Ovary (tissue), 9 donors: ENCODE results near the gene BRD4. TPM values are rescaled to one million over a fixed set of nuclear protein-coding genes. Genes with fewer than 3 reads are reported as not detected.

Experiments
- DNase-seq, 5 donors: peaks; one replicate each; pipeline ENCODE4 v3.0.0-alpha.2; 2019 to 2020
- H3K27ac ChIP-seq, 2 donors: fragments of 200-600 bp; one replicate each; pipeline versions ENCODE4 v1.5.1 to v1.8.0; 2019 to 2022
- H3K27me3 ChIP-seq: fragments of 200-600 bp; one replicate; pipeline ENCODE4 v1.8.0; 2022
- H3K36me3 ChIP-seq: fragments of 200-600 bp; sonication (generic); one replicate; pipeline ENCODE4 v1.5.1; 2019
- H3K4me1 ChIP-seq: one replicate; pipeline ENCODE4 v1.8.1; 2013; ENCODE audit warnings: mild to moderate bottlenecking, moderate library complexity; ENCODE audit not compliant: insufficient read depth
- H3K4me3 ChIP-seq: fragments of 200-600 bp; sonication (generic); one replicate; pipeline ENCODE4 v1.5.1; 2017
- H3K9me3 ChIP-seq, 2 donors: fragments of 200-600 bp in 1 of 2; sonication (generic) in 1 of 2; one replicate each; pipeline versions ENCODE4 v1.5.1 to v1.8.1; 2013 to 2019; ENCODE audit warnings: mild to moderate bottlenecking in 1 of 2, moderate library complexity in 1 of 2
- EP300 ChIP-seq: sonication (generic); formaldehyde crosslinking; IDR thresholded peaks from one replicate; pipeline ENCODE4 v1.6.1; 2017; ENCODE audit warnings: antibody characterized with exemption
- POLR2A ChIP-seq: fragments of 450-650 bp; IDR thresholded peaks from one replicate; pipeline ENCODE4 v1.6.1; 2017; ENCODE audit warnings: antibody characterized with exemption, mild to moderate bottlenecking, moderate library complexity
- WGBS, 3 donors: extraction: QIAGEN DNeasy Blood & Tissue Kit in 1 of 3; methylation state at CpG; one replicate each; pipeline versions ENCODE4 v1.1.5 to v1.1.7; 2013 to 2017; 5-methylcytosine and 5-hydroxymethylcytosine counted together
- intact Hi-C, 4 donors: fragments of 100-400 bp; cut with DNase I; formaldehyde crosslinking; loops; one replicate each; pipeline versions ENCODE4 v1.11.0 to v1.15.1; 2022 to 2023
- polyA plus RNA-seq, 2 donors: library from polyadenylated mRNA; stranded (reverse); fragments of 200-250 nt in 1 of 2; fragments of 350-450 nt in 1 of 2; fragmentation: Illumina TruSeq in 1 of 2; extraction: RNeasy Lipid Tissue Mini Kit (QIAGEN cat#74804) in 1 of 2; gene quantifications; one replicate each; pipeline ENCODE4 v1.2.3, GENCODE V29; 2013 to 2014
- total RNA-seq, 7 donors: library from RNA; depleted of rRNA in 2 of 7; stranded (reverse); fragments of >200 nt in 2 of 7; fragmentation: NEBNext Ultra II Directional in 3 of 7; extraction: Animal tissue kit (Norgen Biotek cat#: 25700) in 3 of 7; gene quantifications; one replicate each; pipeline versions ENCODE4 v1.1.0 to v1.2.4, GENCODE V29; 2016 to 2023
- TF ChIP-seq, protein P1 (sequence below), 3 donors: fragments of 450-650 bp in 2 of 3; fragments of 200-600 bp in 1 of 3; IDR thresholded peaks; one replicate each; pipeline versions ENCODE4 v1.5.1 to v1.8.0; 2016 to 2022; ENCODE audit warnings: antibody characterized with exemption in 3 of 3, mild to moderate bottlenecking in 1 of 3
- donor health status: DM: no; HTN: no; CAD: no; lungs with moderate emphysema.
- donor health status: DM: no; HTN: no; CAD: no.
- donor health status: Bipolar disorder and iron deficiency.
- donor health status: DM: yes; HTN: yes; CAD: no.
- donor health status: DM: no; HTN: no; CAD: no.
- donor health status: DM: yes; HTN: yes; CAD: no.

The BRD4 gene
- total and polyA plus RNA-seq, 9 donors, result 19.6 to 127 (median 90.4) TPM

DNA sequence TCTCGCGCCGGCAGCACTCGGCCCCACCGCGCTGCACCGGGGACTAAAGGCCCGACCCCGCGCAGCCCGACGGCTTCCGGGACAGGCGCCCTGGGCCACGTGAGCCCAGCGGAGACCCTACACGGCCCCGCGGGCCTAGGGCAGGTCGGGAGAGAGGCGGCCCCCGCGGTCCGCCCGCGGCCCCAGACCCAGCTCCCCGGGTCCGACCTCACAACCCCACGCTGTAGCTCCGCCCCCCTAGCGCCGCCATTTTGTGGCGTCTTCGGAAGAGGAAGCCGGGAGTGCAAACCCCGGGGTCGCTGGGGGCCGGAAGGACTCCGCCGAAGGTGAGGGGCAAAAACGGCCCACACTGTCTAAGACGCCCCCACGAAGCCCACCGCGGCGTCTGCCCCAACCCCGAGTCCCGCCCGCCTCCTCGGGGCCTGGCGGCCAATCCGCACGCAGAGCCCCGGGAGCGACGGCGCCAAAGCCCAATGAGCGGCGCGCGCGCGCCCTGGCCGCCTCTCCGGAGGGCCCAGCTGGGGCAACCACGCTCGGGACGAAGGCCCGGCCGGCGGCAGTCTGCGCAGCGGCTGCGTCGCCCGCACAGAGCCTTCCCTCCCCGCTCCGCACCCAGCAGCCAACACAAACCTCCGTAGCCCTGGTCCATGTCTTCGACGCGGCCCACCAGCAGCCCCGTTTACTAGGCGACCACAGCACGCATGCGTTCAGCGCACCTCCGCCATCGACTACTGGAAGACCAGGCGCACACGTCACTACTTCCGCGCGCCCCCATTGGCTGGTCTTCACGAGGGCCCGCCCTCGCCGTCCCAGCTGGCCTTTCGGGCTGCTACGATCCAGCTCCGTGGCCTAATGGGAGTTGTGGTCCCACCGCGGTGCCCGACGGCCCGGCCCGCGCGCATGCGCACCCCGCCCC is 47.0 kb upstream of the BRD4 start, which contains the start of gene AKAP8:
Gene AKAP8, minus strand, starts transcription at position 705 of the 916 bp plus-strand sequence. Its CDS starts 56 bp downstream, at position 649.
- Histone ChIP-seq H3K27me3 (no peaks in the 10 kb centered on the region), H3K4me1 (peaks cover 20% of the 10 kb centered on the region), H3K9me3 (no peaks in the 10 kb centered on the region), H3K4me3 (peak within 1 kb of the TSS; percentile 97), H3K27ac (peak within 1 kb of the TSS; percentile 82 to 97), H3K36me3 (no peaks in the 10 kb centered on the region)
- TF ChIP-seq POLR2A (peak; percentile 91), EP300 (no peak)
- TF ChIP-seq, protein P1, sequence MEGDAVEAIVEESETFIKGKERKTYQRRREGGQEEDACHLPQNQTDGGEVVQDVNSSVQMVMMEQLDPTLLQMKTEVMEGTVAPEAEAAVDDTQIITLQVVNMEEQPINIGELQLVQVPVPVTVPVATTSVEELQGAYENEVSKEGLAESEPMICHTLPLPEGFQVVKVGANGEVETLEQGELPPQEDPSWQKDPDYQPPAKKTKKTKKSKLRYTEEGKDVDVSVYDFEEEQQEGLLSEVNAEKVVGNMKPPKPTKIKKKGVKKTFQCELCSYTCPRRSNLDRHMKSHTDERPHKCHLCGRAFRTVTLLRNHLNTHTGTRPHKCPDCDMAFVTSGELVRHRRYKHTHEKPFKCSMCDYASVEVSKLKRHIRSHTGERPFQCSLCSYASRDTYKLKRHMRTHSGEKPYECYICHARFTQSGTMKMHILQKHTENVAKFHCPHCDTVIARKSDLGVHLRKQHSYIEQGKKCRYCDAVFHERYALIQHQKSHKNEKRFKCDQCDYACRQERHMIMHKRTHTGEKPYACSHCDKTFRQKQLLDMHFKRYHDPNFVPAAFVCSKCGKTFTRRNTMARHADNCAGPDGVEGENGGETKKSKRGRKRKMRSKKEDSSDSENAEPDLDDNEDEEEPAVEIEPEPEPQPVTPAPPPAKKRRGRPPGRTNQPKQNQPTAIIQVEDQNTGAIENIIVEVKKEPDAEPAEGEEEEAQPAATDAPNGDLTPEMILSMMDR (IDR thresholded peaks at IDR 0.05), result no peak
- peak; percentile 98 to 99 (median 98) for DNase-seq
- intact Hi-C loops, result loop anchor here in 1 of 4 donors (1.0 to 10.0 kb wide), 3 partner anchors 47 to 175 kb away; partner anchors contain the start of gene BRD4
- 0 to 1% (median 0%) methylated on average over 57 to 109 of the region's 111 CpGs for WGBS, 3 donors

DNA sequence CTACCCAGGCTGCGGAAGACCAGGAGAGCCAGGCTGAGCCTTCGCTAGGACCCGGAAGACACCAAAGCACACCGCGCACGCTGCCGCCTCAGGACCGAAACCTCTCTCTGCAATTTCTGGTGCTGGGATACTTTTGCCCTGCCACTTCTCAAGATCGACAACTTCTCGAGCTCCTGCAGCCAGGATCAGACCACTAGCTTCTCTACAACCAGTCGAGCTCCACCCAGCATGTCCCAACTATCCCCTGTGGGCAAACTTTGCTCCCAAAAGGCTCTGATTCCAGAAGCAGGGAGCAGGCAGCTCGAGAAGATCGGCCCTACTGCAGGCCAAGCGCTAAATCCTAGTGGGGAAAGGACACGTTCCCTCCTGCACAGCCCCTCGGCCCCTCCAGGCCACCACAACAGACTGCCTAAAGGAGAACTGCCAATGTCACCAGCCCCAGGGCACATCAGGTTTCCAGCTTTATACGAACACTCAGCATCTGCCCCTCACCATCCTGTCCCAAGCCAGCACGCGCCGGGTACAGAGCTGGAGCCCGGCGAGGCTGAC is 46.3 kb upstream of the BRD4 start:
- Histone ChIP-seq H3K9me3 (no peaks in the 10 kb centered on the region), H3K4me1 (peaks cover 24% of the 10 kb centered on the region), H3K27ac (peak overlapping the region in 1 of 2 donors; percentile 97), H3K36me3 (no peaks in the 10 kb centered on the region), H3K4me3 (peak overlapping the region; percentile 97), H3K27me3 (no peaks in the 10 kb centered on the region)
- DNase-seq, result no peak
- TF ChIP-seq POLR2A (no peak), EP300 (no peak)
- TF ChIP-seq, protein P1 (IDR thresholded peaks at IDR 0.05), result no peak
- intact Hi-C loops, result loop anchor here in 1 of 4 donors (1.0 to 10.0 kb wide), 3 partner anchors 46 to 176 kb away; partner anchors contain the start of gene BRD4
- WGBS, 3 donors, result 0% methylated on average over 17 to 22 of the region's 22 CpGs

DNA sequence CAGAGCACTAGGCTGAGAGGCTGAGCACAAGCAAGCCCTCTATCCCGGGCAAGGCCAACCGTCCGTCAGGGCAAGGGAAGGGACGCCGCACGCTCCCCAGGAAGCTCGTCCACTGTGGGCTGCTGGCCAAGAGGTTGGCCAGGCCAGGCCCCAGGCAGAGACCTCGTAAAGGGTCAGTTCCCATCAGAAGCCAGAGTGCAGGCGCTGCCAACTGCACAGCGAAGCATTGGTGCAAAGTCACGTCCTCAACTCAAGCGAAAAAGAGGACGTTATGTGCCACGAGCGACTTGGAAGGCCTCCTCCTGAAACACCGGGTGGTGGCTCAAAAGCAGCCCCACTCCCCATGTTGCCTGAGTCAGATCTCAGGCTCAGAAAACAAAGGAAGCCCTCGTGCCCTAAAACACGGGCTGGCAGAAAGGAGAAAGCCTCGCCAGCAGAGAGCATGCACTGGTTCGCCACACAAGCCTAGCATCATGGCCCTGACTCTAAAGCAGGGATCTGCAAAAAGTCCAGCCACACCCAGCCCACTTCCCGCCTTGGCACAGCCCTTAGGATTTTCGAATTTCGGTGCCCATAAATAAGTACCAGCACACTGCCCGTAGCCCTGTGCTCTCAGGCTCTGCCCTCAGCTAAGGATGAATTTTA is 42.6 kb upstream of the BRD4 start:
- Histone ChIP-seq H3K27ac (no peak overlapping the region), H3K9me3 (no peaks in the 10 kb centered on the region), H3K4me1 (peaks cover 22% of the 10 kb centered on the region), H3K4me3 (no peak overlapping the region), H3K36me3 (no peaks in the 10 kb centered on the region), H3K27me3 (no peaks in the 10 kb centered on the region)
- WGBS, 3 donors, result 50 to 67% (median 57%) methylated on average over 23 to 24 of the region's 24 CpGs
- TF ChIP-seq, protein P1 (IDR thresholded peaks at IDR 0.05), result no peak
- TF ChIP-seq EP300, result no peak
- TF ChIP-seq POLR2A, result no peak
- peak in 1 of 5 donors; percentile 56 for DNase-seq
- intact Hi-C loops, result loop anchor here in 2 of 4 donors (5.0 to 10.0 kb wide), 3 partner anchors 60 to 180 kb away; no protein-coding TSS in a partner anchor

DNA sequence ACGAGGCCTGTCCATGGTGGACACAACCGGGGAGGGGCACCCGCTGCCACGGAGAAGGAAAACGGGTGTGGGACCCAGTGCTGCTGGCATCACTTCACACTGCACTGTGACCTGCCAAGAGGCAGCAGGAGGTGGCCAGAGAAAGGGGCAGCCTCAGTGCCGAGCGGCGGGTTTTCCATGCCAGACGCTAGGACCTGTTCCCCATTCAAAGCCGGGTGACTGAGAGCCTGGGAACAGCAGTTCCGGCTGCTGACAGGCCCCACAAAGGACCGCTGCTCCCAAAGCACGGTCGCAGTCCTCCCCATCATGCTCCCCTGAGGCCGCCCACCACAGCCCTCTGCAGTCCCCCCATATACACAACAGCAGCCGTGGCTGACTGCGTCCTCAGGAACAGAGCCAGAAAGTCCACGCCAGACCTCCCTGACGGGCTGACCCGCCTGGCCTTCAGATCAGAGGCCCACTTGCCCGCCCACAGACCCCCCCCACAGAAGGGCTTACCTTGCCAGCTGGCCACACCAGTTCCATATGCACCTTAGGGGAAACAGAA is 41.8 kb upstream of the BRD4 start:
- intact Hi-C loops, result loop anchor here in 2 of 4 donors (5.0 to 10.0 kb wide), 3 partner anchors 61 to 181 kb away; no protein-coding TSS in a partner anchor
- no peak overlapping the region for H3K27ac ChIP-seq
- TF ChIP-seq POLR2A (no peak), EP300 (no peak)
- TF ChIP-seq, protein P1 (IDR thresholded peaks at IDR 0.05), result no peak
- H3K4me1 ChIP-seq, result peaks cover 22% of the 10 kb centered on the region
- H3K9me3 ChIP-seq, result no peaks in the 10 kb centered on the region
- DNase-seq, result no peak
- H3K27me3 ChIP-seq, result no peaks in the 10 kb centered on the region
- WGBS, 3 donors, result 57 to 62% (median 60%) methylated on average over 21 of the region's 21 CpGs
- no peak overlapping the region for H3K4me3 ChIP-seq
- no peaks in the 10 kb centered on the region for H3K36me3 ChIP-seq
